ENCODE results near the gene CD4. TPM values are rescaled to one million over a fixed set of nuclear protein-coding genes. Genes with fewer than 3 reads are reported as not detected.
"Not testable (repeated sequence)": the region's sequence is repeated elsewhere in the genome, so short reads cannot be mapped to it uniquely, and the experiment has no call there.

CD4 gene
- total RNA-seq = 10 to 100 TPM in 2 of 4 donors, 1 to 10 TPM in 2; 6.6 to 16.2 (median 10.1) TPM

DNA sequence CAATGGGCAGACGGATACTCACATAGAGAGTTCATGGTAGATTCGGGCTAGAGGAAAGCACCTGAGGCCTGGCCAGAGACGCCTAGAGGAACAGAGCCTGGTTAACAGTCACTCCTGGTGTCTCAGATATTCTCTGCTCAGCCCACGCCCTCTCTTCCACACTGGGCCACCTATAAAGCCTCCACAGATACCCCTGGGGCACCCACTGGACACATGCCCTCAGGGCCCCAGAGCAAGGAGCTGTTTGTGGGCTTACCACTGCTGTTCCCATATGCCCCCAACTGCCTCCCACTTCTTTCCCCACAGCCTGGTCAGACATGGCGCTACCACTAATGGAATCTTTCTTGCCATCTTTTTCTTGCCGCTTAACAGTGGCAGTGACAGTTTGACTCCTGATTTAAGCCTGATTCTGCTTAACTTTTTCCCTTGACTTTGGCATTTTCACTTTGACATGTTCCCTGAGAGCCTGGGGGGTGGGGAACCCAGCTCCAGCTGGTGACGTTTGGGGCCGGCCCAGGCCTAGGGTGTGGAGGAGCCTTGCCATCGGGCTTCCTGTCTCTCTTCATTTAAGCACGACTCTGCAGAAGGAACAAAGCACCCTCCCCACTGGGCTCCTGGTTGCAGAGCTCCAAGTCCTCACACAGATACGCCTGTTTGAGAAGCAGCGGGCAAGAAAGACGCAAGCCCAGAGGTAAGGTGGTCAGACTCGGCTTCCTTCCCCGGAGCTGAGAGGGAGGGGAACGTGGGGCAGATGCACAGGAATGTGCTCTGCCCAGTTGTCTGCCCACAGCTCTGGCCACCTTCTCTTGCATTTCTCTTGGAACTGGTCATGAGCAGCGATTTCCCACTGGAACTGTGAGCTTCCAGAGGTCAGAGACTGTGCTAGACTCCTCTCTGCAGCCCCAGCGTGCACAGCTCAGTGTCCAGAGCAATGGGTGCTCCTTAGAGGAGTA lies at the start of gene CD4:
CD4 (plus strand) TSS at position 557 of the 953 bp plus-strand sequence. CDS start 10,611 bp downstream, outside the sequence.
- DNase-seq (ENCODE audit: extremely low spot score) = no peak
- 56% methylated on average over 15 of the region's 18 CpGs for WGBS
- Histone ChIP-seq H3K27ac (replicated peaks in 1 of 4) (peak within 1 kb of the TSS in 3 of 4 donors; percentile 4 to 20 (median 9)), H3K9me3 (no peaks in the 10 kb centered on the region), H3K27me3 (no peaks in the 10 kb centered on the region), H3K36me3 (no peaks in the 10 kb centered on the region), H3K4me3 (peak within 1 kb of the TSS; percentile 23 to 46 (median 32)), H3K4me1 (peaks cover 0 to 15% (median 6%) of the 10 kb centered on the region in 4 donors)
- TF ChIP-seq, protein P1, sequence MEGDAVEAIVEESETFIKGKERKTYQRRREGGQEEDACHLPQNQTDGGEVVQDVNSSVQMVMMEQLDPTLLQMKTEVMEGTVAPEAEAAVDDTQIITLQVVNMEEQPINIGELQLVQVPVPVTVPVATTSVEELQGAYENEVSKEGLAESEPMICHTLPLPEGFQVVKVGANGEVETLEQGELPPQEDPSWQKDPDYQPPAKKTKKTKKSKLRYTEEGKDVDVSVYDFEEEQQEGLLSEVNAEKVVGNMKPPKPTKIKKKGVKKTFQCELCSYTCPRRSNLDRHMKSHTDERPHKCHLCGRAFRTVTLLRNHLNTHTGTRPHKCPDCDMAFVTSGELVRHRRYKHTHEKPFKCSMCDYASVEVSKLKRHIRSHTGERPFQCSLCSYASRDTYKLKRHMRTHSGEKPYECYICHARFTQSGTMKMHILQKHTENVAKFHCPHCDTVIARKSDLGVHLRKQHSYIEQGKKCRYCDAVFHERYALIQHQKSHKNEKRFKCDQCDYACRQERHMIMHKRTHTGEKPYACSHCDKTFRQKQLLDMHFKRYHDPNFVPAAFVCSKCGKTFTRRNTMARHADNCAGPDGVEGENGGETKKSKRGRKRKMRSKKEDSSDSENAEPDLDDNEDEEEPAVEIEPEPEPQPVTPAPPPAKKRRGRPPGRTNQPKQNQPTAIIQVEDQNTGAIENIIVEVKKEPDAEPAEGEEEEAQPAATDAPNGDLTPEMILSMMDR (IDR thresholded peaks at IDR 0.05) = no peak
- TF ChIP-seq POLR2A (IDR thresholded peaks at IDR 0.05; ENCODE audit: low read depth) = no peak
- TF ChIP-seq POLR2AphosphoS5 (IDR thresholded peaks at IDR 0.05) = peak in 1 of 2 donors; percentile 53
- intact Hi-C loops (cut with DNase I) = no loop called here

DNA sequence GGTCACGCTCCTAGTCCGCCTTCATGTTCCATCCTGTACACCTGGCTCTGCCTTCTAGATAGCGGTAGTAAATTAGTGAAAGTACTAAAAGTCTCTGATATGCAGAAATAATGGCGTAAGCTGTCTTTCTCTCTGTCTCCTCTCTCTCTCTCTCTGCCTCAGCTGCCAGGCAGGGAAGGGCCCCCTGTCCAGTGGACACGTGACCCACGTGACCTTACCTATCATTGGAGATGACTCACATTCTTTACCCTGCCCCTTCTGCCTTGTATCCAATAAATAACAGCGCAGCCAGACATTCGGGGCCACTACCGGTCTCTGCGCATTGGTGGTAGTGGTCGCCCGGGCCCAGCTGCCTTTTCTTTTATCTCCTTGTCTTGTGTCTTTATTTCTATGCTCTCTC lies 47.2 kb upstream of the CD4 start:
- H3K9me3 ChIP-seq; DNase-seq (ENCODE audit: extremely low spot score); H3K4me3 ChIP-seq; H3K27ac ChIP-seq (replicated peaks in 1 of 4); H3K27me3 ChIP-seq; intact Hi-C loops (cut with DNase I); H3K4me1 ChIP-seq: not testable (repeated sequence)
- H3K36me3 ChIP-seq = peaks cover 4 to 13% (median 10%) of the 10 kb centered on the region in 4 donors
- WGBS = 73% methylated on average over 12 of the region's 12 CpGs

DNA sequence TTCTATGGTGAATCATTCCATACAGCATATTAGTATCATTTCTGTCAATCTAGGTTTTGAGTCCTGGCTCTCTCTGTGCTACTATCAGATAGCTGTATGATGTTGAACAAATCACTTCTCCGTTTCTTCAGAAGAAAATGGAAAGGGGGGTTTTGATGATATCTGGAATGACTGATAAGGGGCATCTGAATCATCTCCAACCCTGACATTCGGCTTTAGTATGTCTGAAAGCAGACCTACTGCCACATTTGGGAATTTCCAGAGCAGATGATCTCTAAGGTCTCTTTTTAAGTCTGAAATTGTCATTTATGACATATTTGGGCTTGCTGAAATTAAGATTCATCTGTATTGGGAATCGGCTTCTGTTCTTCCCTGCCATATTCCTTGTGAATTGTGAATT lies 46.5 kb upstream of the CD4 start:
- 92% methylated on average over 3 of the region's 3 CpGs for WGBS
- Histone ChIP-seq H3K27ac (replicated peaks in 1 of 4) (no peak overlapping the region), H3K4me3 (no peak overlapping the region), H3K36me3 (peaks cover 11 to 20% (median 18%) of the 10 kb centered on the region in 4 donors), H3K4me1 (no peaks in the 10 kb centered on the region), H3K9me3 (no peaks in the 10 kb centered on the region), H3K27me3 (no peaks in the 10 kb centered on the region)
- intact Hi-C loops (cut with DNase I) = no loop called here
- DNase-seq (ENCODE audit: extremely low spot score) = no peak
- TF ChIP-seq, protein P1 (IDR thresholded peaks at IDR 0.05) = no peak

DNA sequence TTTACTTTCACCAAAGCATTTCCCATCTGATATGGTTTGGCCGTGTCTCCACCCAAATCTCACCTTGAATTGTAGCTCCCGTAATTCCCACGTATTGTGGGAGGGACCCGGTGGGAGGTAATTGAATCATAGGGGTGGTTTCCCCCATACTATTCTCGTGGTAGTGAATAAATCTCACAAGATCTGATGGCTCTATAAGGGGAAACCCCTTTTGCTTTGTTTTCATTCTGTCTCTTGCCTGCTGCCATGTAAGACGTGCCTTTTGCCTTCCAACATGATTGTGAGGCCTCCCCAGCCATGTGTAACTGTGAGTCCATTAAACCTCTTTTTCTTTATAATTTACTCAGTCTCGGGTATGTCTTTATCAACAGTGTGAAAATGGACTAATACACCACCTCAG lies 46.0 kb upstream of the CD4 start:
- intact Hi-C loops (cut with DNase I) = not testable (repeated sequence)
- WGBS = 76% methylated on average over 7 of the region's 7 CpGs

DNA sequence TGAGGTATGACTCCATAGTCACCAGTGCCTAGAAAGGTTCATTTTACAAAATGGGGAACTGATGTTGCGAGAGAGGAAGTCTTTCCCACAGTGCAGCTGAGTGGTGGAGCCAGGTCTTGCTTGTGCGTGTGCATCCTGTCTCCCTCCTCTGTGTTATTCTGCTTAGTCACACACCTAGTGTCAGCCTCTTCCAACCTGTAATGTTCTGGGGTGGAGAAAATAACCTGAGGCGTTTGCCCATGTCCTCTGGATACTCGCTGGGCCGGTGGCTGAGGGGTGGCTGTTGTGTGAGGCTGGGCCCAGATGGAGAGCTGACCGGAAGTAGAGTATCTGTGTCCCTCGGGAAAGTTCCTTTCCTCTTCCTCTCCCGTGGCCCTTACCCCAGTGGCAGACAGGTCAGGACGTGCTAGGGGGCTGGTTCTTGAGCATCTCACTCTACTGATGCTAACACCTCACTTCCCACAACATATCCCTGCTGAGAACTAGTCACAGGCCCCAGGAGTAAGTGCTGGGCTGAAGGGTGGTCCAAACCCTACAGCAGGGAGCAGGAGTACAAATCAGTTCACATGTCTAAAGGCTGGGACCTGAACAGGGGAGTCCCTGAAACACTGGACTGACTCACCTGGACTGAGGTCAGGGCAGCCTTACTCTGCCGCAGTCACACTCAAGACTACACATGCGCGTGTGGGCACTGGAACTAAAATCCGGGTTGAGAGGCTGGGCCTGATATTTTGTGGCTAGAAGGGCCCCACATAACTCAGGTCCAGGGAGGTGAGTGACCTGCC lies 43.4 kb upstream of the CD4 start:
- H3K36me3 ChIP-seq = peaks cover 40 to 51% (median 49%) of the 10 kb centered on the region in 4 donors
- no peak for TF ChIP-seq EP300 (IDR thresholded peaks at IDR 0.05)
- TF ChIP-seq POLR2A (IDR thresholded peaks at IDR 0.05; ENCODE audit: low read depth) = no peak
- TF ChIP-seq POLR2AphosphoS5 (IDR thresholded peaks at IDR 0.05) = peak in 1 of 2 donors; percentile 8
- TF ChIP-seq, protein P1 (IDR thresholded peaks at IDR 0.05) = no peak
- H3K9me3 ChIP-seq = no peaks in the 10 kb centered on the region
- 56% methylated on average over 7 of the region's 13 CpGs for WGBS
- intact Hi-C loops (cut with DNase I) = no loop called here
- DNase-seq (ENCODE audit: extremely low spot score) = no peak
- H3K4me3 ChIP-seq = no peak overlapping the region
- H3K4me1 ChIP-seq = peaks cover 0 to 9% (median 4%) of the 10 kb centered on the region in 4 donors
- H3K27ac ChIP-seq (replicated peaks in 1 of 4) = peak overlapping the region in 2 of 4 donors; percentile 12 to 45
- H3K27me3 ChIP-seq = no peaks in the 10 kb centered on the region

More for the DNA sequence above, 46.0 kb upstream of the CD4 start:
- not testable (repeated sequence) for H3K4me1 ChIP-seq; H3K4me3 ChIP-seq; H3K9me3 ChIP-seq; DNase-seq (ENCODE audit: extremely low spot score); H3K27ac ChIP-seq (replicated peaks in 1 of 4); H3K27me3 ChIP-seq
- H3K36me3 ChIP-seq = peaks cover 16 to 25% (median 22%) of the 10 kb centered on the region in 4 donors

All from esophagus muscularis mucosa (tissue), 4 donors.